GM18873 (cell line): ENCODE results near the gene LRRC59.

Experiments
- ATAC-seq: cut with Tn5 transposase; IDR thresholded peaks from one replicate; pipeline ENCODE4 v1.9.1; 2021; ENCODE audit warnings: mild to moderate bottlenecking, moderate library complexity, moderate number of reproducible peaks; ENCODE audit not compliant: unreplicated experiment, low FRiP score

LRRC59 gene

DNA sequence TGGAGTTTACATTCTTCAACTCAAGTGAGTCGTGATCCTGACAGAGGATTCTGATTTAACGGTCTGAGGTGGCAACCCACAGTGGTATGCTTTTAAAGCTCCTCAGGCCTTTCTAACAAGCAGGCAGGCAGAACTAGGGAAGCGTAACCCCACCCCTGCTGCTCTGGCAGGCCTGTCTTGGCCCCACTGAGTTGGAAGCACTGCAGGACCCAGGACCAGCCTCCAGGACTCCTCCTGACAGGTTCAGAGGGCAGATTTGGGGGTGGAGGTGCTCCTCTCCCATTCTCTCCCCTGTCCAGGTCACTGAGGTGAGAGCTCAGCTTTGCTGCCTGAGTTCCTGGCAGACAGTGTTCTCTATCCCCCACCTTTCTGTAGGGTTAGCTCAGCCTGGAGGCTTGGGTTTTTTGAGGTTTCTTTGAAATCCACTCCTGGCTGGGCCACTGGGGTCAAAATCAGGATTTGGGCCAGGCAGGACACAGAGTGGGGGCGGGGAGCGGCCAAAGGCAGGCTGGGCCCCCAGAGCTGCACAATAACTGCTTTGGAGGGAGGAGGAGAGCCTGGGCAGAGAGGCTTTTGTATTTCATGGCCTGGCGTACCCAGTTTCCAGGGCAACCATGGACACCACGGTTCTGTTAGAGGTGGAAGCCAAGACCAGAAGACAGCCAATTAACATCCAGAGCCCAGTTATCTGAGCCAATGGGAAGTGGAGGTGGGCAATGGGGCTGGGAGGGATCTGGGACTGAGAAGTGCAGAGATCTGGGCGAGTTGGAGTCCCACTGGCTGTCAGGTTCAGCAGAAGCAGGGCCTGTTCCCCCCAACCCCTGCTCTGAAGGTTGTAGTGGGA is 33.9 kb downstream of the LRRC59 start:
- no peak for ATAC-seq

DNA sequence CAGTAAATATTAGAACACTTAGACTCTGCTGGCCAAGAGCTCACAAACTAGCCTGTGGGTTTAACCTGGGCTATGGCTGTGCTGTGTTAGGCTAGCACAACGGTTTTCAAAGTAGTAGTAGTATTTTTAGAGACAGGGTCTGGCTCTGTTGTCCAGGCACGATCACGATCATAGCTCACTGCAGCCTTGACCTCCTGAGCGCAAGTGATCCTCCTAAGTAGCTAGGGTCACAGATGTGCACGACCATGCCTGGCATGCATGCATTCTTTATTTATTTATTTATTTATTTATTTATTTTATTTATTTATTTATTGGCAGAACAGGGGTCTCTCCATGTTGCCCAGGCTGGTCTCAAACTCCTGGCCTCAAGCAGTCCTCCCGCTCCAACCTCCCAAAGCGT is 34.7 kb downstream of the LRRC59 start:
- ATAC-seq = no peak

GRCh38 chr17:50361561-50362480 is 35.5 kb downstream of the LRRC59 start:
- peak; percentile 48 for ATAC-seq

DNA sequence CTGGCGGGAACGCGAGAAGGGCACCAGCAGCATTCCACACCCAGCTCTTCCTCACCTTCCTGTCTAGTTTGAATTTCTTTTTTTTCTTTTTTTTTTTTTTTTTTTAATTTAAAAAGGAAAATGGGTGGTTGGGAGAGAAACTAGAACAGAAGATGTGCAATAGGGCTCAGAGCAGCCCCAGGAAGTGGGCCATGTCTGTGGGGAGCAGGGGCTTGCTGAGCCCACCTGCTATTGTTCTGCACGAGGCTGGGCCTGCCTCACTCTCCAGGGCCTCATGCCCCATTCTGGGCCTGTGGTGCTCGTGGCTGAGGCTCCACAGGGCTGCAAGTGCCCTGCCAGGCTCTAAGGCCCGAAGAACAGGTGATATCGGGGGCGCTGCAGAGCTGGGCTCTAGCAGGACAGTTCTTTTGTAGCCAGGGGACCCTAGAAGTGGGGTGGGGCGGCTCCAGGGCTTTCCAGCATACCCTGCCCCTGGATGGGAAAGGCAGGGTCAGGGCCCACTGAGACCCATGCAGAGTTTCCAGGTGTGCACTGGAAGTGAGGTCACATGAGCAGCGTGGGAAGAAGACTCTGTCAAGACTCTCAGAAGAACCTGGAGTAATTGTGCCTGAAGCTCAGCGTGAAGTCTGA is 36.7 kb downstream of the LRRC59 start:
- no peak for ATAC-seq

DNA sequence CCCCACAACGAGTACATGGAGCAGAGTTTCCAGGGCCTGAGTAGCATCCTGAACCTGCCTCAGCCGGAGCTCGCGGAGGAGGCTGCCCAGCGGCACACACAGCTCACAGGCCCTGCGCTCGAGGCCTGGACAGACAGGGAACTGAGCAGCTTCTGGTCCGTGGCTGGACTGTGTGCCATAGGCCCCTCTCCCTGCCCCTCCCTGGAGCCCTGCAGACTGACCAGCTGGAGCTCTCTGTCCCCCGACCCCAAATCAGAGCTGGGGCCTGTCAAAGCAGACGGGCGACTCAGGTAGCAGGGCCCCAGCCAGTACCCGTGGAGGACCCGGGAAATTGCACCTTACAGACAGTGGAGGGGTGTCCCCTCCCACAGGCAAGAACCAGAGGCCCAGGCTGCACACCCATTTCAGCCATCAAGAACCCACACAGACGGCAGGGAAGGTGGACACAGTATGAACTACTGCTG is 37.3 kb downstream of the LRRC59 start:
- no peak for ATAC-seq

- ATAC-seq = no peak
Measured at GRCh38 chr17:50359005-50359699, 38.2 kb downstream of the LRRC59 start.

DNA sequence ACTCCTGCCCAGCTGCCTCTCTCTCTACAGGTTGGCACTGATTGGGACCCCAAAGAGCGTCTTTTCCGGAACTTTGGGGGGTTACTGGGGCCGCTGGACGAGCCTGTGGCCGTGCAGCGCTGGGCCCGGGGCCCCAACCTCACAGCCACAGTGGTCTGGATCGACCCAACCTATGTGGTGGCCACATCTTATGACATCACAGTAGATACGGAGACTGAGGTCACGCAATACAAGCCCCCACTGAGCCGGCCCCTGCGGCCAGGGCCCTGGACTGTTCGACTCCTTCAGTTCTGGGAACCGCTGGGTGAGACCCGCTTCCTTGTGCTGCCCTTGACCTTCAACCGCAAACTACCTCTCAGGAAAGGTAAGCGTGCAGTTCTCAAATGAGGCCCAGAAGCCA is 39.1 kb downstream of the LRRC59 start:
- no peak for ATAC-seq

DNA sequence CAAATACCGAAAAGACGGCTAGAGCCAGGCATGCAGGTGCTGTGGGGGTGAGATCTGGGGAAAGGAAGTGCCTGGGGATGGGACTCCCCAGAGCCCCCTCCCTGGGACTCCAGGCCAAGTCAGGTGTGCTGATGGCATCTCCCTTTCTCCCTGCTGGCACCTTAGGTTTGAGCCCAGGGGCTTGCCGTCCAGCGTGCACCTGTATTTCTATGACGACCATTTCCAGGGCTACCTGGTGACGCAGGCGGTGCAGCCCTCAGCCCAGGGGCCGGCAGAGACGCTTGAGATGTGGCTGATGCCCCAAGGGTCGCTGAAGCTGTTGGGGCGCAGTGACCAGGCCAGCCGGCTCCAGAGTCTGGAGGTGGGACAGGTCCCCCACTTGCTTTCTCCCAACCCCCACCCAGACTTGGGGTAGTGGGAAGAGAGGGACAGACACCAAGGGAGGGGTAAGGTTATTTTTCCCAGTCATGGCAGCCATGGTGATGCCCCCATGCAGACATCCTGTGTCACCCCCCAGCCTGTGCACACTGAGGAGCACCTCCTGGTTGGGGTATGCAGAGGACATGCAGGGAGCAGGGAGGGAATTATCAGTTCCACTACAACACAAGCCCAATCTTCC is 40.3 kb downstream of the LRRC59 start:
- no peak for ATAC-seq

- no peak for ATAC-seq
Measured at GRCh38 chr17:50356418-50356817, 40.9 kb downstream of the LRRC59 start.

GRCh38 chr17:50355701-50356341 is 41.5 kb downstream of the LRRC59 start:
- ATAC-seq = no peak

DNA sequence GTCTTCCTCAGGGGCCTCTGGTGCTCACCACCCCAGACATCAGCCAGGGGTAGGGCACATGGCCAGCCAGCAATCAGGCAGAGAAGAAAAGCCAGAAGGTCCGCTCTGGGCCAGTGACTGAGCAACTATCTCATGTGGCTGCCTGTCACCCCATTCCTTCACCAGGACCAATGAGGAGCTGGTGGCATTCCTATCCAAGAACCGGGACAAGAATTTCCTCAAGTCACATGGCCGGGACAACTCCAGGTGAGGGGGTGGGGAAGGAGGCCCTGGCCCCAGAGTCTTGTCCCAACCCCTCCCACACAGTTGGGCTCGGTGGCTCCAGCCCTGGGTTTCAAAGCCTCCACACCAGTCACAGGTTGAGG is 42.0 kb downstream of the LRRC59 start:
- no peak for ATAC-seq

GRCh38 chr17:50354776-50355175 is 42.5 kb downstream of the LRRC59 start:
- ATAC-seq = no peak

GRCh38 chr17:50354198-50354597 is 43.1 kb downstream of the LRRC59 start:
- no peak for ATAC-seq

DNA sequence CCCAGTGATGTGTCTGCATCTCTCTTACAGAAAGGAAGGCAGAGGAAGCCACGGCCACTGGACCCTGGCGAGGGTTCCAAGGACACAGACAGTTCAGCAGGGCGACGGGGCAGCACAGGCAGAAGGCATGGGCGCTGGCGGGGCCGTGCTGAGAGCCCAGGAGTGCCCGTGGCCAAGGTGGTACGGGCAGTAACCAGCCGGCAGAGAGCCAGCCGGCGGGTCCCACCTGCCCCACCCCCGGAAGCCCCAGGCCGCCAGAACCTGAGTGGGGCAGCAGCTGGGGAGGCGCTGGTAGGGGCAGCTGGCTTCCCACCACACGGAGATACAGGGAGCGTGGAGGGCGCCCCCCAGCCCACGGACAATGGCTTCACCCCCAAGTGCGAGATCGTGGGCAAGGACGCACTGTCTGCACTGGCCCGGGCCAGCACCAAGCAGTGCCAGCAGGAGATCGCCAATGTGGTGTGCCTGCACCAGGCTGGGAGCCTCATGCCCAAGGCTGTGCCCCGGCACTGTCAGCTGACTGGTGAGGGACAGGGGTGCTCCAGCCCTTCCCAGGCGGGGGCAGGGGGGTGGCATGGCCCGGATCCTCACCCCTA is 43.6 kb downstream of the LRRC59 start:
- ATAC-seq = no peak

DNA sequence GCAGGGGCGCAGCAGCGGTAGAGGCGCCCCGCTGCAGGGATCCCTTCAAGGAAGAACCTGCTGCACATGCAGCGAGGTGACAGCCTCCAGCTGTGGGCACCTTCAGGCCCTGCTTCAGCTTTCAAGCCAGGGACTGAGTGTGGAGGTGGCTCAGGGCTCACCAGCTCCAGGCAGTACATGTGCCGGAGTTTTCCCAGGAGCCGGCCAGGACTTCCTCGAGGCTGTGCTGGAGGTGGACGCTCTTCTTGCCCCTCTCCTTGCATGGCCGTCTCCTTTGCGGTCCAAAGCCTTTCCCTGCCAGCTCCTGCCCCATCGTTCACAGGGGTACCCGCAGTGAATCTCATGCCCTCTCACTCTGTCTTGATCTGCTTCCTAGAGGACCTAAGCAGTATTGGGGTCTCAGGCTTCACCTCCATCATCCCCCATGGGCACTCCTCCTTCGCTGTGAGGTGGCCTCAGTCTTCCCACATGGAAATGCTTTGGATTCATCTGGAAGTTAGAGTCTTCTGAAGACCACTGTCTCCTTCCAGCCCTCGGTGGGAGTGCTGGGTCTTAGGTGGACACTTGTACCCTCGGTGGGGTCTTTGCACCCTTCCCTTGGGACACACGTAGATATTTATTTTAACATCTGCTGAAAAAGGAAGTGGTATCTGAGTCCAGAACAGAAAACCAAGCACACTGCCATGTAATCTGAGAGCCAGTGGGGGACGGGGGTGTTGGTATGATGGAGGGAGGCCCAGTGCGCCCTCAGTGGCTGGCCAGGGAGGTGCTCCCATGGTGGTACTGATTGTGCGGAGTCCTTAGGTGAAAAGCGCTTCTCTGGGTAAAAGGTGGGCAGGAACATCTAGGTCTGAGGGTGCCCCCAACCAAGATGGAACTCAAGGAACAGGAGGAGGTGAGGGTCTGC is 44.4 kb downstream of the LRRC59 start:
- no peak for ATAC-seq

GRCh38 chr17:50352072-50352692 is 45.1 kb downstream of the LRRC59 start:
- no peak for ATAC-seq

DNA sequence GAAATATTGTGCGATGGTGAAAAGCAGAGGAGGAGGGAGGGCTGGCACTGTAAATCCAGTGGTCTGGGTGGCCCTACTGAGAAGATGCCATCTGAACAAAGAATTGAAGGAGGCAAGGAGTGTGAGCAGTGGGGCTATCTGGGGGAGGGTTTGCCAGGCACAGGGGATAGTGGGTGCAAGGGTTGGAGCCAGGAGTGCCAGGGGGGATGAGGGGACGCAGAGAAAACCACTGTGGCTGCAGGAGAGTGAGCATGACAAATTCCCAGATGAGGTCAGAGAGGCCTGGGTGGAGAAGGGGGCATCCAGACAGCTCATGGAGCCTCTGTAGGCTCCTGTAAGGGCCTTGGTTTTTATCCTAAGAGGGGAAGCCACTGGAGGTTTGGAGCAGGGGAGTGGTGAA is 46.6 kb downstream of the LRRC59 start:
- no peak for ATAC-seq

GRCh38 chr17:50349243-50349600 is 48.1 kb downstream of the LRRC59 start:
- ATAC-seq = no peak
